ENCODE results near the gene FTO. TPM values are rescaled to one million over a fixed set of nuclear protein-coding genes. Genes with fewer than 3 reads are reported as not detected.

FTO gene
- total RNA-seq, 4 donors from 2014 or later, result 29.0 to 64.1 (median 48.1) TPM

GRCh38 chr16:54049591-54050458 lies 345.9 kb downstream of the FTO start:
- Histone ChIP-seq H3K27ac (no peak overlapping the region), H3K36me3 (no peaks in the 10 kb centered on the region), H3K4me3 (no peak overlapping the region), H3K4me1 (no peaks in the 10 kb centered on the region), H3K27me3 (no peaks in the 10 kb centered on the region), H3K9me3 (no peaks in the 10 kb centered on the region)
- whole genome bisulfite sequencing, 2 donors, result 76 to 80% methylated on average over 8 of the region's 8 CpGs
- TF ChIP-seq POLR2A (IDR thresholded peaks at IDR 0.05) (no peak), CTCF (IDR thresholded peaks at IDR 0.05) (no peak)
- intact Hi-C loops (cut with DNase I), result no loop called here
- no peak for DNase-seq

GRCh38 chr16:54050459-54051210 lies 346.7 kb downstream of the FTO start:
- 65 to 73% methylated on average over 7 of the region's 7 CpGs for WGBS, 2 donors
- H3K4me1 ChIP-seq, result no peaks in the 10 kb centered on the region
- no peaks in the 10 kb centered on the region for H3K9me3 ChIP-seq
- TF ChIP-seq POLR2A (IDR thresholded peaks at IDR 0.05) (no peak), CTCF (IDR thresholded peaks at IDR 0.05) (no peak)
- H3K27me3 ChIP-seq, result no peaks in the 10 kb centered on the region
- DNase-seq, result no peak
- no peak overlapping the region for H3K27ac ChIP-seq
- H3K36me3 ChIP-seq, result no peaks in the 10 kb centered on the region
- H3K4me3 ChIP-seq, result no peak overlapping the region
- intact Hi-C loops (cut with DNase I), result no loop called here

GRCh38 chr16:54051821-54052220 lies 347.9 kb downstream of the FTO start:
- no peak overlapping the region for H3K4me3 ChIP-seq
- no peaks in the 10 kb centered on the region for H3K27me3 ChIP-seq
- DNase-seq, result no peak
- intact Hi-C loops (cut with DNase I), result no loop called here
- no peak overlapping the region for H3K27ac ChIP-seq
- H3K4me1 ChIP-seq, result no peaks in the 10 kb centered on the region
- H3K9me3 ChIP-seq, result no peaks in the 10 kb centered on the region
- 85 to 91% methylated on average over 5 of the region's 5 CpGs for WGBS, 2 donors
- TF ChIP-seq POLR2A (IDR thresholded peaks at IDR 0.05), result no peak
- no peak for TF ChIP-seq CTCF (IDR thresholded peaks at IDR 0.05)
- no peaks in the 10 kb centered on the region for H3K36me3 ChIP-seq

GRCh38 chr16:54052271-54052670 lies 348.3 kb downstream of the FTO start:
- no peak overlapping the region for H3K27ac ChIP-seq
- TF ChIP-seq CTCF (IDR thresholded peaks at IDR 0.05) (no peak), POLR2A (IDR thresholded peaks at IDR 0.05) (no peak)
- WGBS, 2 donors, result 79 to 89% methylated on average over 3 to 5 of the region's 5 CpGs
- H3K9me3 ChIP-seq, result no peaks in the 10 kb centered on the region
- H3K4me1 ChIP-seq, result no peaks in the 10 kb centered on the region
- no peaks in the 10 kb centered on the region for H3K36me3 ChIP-seq
- DNase-seq, result no peak
- H3K27me3 ChIP-seq, result no peaks in the 10 kb centered on the region
- intact Hi-C loops (cut with DNase I), result no loop called here
- no peak overlapping the region for H3K4me3 ChIP-seq

Measured in esophagus squamous epithelium (tissue), 5 donors.